HG03442 (cell line): ENCODE measurements around the gene PIK3R1.
A peak's percentile ranks its signal among the peaks of the same experiment; 100 is the strongest.

ENCODE experiments used
- ATAC-seq: cut with Tn5 transposase; IDR thresholded peaks from one replicate; pipeline ENCODE4 v1.9.1; 2021; ENCODE audit warnings: mild to moderate bottlenecking, moderate library complexity; ENCODE audit not compliant: unreplicated experiment

PIK3R1 gene

GRCh38 chr5:68318955-68319705 is 103.6 kb downstream of the PIK3R1 start:
- no peak for ATAC-seq

GRCh38 chr5:68319706-68320412 is 104.3 kb downstream of the PIK3R1 start:
- no peak for ATAC-seq

GRCh38 chr5:68320413-68320986 is 104.9 kb downstream of the PIK3R1 start:
- no peak for ATAC-seq

- no peak for ATAC-seq
These were observed 109.6 kb downstream of the PIK3R1 start for GRCh38 chr5:68325065-68325580.

- no peak for ATAC-seq
These were observed 114.1 kb downstream of the PIK3R1 start for GRCh38 chr5:68329554-68330255.

GRCh38 chr5:68330574-68330973 is 115.0 kb downstream of the PIK3R1 start:
- no peak for ATAC-seq

- ATAC-seq, result peak; percentile 74
These were observed 115.9 kb downstream of the PIK3R1 start for GRCh38 chr5:68331192-68332079.

- ATAC-seq, result peak; percentile 16
These were observed 116.5 kb downstream of the PIK3R1 start for GRCh38 chr5:68332080-68332451.

GRCh38 chr5:68332556-68332955 is 117.0 kb downstream of the PIK3R1 start:
- no peak for ATAC-seq

GRCh38 chr5:68333649-68334552 is 118.3 kb downstream of the PIK3R1 start:
- ATAC-seq, result no peak

- no peak for ATAC-seq
These were observed 119.0 kb downstream of the PIK3R1 start for GRCh38 chr5:68334553-68334886.

- no peak for ATAC-seq
These were observed 119.5 kb downstream of the PIK3R1 start for GRCh38 chr5:68335075-68335474.

GRCh38 chr5:68336200-68336599 is 120.6 kb downstream of the PIK3R1 start:
- no peak for ATAC-seq

GRCh38 chr5:68337235-68337634 is 121.7 kb downstream of the PIK3R1 start:
- no peak for ATAC-seq

GRCh38 chr5:68339921-68340321 is 124.4 kb downstream of the PIK3R1 start:
- ATAC-seq, result no peak

- no peak for ATAC-seq
These were observed 125.5 kb downstream of the PIK3R1 start for GRCh38 chr5:68341006-68341405.

- no peak for ATAC-seq
These were observed 127.1 kb downstream of the PIK3R1 start for GRCh38 chr5:68342693-68343092.

GRCh38 chr5:68343421-68343826 is 127.9 kb downstream of the PIK3R1 start:
- ATAC-seq, result peak; percentile 80

GRCh38 chr5:68344447-68345111 is 129.0 kb downstream of the PIK3R1 start:
- peak; percentile 57 for ATAC-seq
